Fibroblast of villous mesenchyme (primary cell): ENCODE measurements around the gene MTF1. TPM values are rescaled to one million over a fixed set of nuclear protein-coding genes. Genes with fewer than 3 reads are reported as not detected.
"Not testable (repeated sequence)": the region's sequence is repeated elsewhere in the genome, so short reads cannot be mapped to it uniquely, and the experiment has no call there.

Source experiments
- DNase-seq: peaks from one replicate; pipeline ENCODE4 v3.0.0-alpha.2; 2010; ENCODE audit warnings: low read depth
- H3K4me3 ChIP-seq: 2 replicates; pipeline ENCODE4 v1.5.1; 2011; ENCODE audit warnings: low read depth, mild to moderate bottlenecking, low read length
- total RNA-seq: library from RNA; depleted of rRNA; stranded (reverse); fragments of >200 nt; gene quantifications from 2 replicates; pipeline ENCODE4 v1.2.3, GENCODE V29; 2012
- TF ChIP-seq, protein P1 (sequence below): IDR thresholded peaks from 2 replicates; pipeline ENCODE4 v1.5.1; 2012; ENCODE audit warnings: low read depth, mild to moderate bottlenecking, low read length; ENCODE audit not compliant: insufficient read depth

The MTF1 gene
- total RNA-seq, 1 donor: 5.6 TPM

DNA sequence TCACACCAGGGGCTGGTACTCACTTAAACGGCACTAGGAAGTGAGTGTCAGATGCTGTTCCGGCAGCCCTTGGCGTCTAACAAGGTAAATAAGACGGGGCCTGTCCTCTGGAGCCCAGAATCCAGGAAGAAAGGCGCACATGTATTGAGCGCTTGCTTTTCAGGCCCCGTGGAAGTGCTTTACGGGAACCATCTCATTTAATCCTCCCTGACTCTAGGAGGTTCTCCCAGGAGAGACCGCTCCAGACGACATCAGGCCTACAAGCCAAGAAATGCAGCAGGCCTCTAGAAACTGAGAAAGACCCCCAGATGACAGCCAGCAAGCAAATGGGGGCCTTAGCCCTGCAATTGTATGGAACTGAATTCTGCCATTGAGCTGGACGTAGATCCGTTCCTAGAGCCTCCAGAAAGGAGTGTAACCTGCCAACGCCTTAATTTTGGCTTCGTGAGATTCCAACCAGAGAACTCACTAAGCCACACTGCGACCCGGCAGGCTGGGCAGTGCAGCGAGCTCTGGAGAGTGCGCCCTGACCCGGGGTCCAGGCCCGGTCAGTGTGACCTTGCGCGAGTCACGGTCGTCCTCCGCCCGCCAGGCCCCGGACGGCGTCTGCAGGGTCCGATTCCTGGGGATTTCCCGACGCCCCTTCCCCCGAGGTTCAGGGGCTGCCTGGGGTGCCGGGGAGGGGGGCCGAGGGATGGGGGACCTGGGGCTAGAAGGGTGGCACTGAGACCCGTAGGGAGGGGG lies 66.3 kb downstream of the MTF1 start:
- no peak overlapping the region for H3K4me3 ChIP-seq
- TF ChIP-seq, protein P1, sequence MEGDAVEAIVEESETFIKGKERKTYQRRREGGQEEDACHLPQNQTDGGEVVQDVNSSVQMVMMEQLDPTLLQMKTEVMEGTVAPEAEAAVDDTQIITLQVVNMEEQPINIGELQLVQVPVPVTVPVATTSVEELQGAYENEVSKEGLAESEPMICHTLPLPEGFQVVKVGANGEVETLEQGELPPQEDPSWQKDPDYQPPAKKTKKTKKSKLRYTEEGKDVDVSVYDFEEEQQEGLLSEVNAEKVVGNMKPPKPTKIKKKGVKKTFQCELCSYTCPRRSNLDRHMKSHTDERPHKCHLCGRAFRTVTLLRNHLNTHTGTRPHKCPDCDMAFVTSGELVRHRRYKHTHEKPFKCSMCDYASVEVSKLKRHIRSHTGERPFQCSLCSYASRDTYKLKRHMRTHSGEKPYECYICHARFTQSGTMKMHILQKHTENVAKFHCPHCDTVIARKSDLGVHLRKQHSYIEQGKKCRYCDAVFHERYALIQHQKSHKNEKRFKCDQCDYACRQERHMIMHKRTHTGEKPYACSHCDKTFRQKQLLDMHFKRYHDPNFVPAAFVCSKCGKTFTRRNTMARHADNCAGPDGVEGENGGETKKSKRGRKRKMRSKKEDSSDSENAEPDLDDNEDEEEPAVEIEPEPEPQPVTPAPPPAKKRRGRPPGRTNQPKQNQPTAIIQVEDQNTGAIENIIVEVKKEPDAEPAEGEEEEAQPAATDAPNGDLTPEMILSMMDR: no peak
- no peak for DNase-seq

DNA sequence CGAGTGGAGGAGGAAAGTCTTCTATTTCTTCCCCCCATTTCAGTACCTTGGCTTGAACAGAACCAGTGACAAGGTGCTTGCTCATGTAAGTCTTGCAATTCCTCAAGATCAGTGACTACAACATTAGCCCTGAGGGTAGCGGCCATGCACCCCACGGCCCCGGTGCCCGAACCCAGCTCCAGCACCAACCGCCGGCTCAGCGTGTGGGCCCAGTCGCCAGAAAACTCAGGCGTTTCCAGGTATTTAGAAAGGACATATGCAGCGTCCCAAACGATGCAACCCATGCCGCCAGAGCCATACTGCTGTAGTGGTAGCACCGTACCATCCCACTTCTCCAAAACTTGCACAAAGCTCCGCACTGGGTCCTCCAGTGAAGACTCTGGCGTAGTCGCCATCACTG lies 76.9 kb downstream of the MTF1 start:
- DNase-seq: no peak
- TF ChIP-seq, protein P1: no peak
- H3K4me3 ChIP-seq: no peak overlapping the region

DNA sequence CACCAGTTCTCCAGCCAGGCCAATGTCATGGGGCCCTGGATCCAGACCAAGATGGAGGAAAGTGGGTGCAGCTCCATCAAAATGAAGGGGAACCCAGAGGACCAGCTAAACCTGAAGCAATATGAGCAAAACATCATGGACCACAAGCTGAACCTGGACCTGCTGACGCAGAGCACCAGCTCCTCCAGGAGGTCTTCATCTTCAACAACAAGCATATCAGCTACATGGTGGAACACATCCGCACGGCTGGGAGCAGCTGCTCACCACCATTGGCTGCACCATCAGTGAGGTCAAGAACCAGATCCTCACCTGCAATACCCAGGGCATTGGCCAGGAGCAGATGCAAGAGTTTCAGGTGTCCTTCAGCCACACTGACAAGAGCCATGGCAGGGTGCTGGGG lies 80.7 kb downstream of the MTF1 start:
- DNase-seq: no peak
- H3K4me3 ChIP-seq: no peak overlapping the region
- TF ChIP-seq, protein P1: no peak

DNA sequence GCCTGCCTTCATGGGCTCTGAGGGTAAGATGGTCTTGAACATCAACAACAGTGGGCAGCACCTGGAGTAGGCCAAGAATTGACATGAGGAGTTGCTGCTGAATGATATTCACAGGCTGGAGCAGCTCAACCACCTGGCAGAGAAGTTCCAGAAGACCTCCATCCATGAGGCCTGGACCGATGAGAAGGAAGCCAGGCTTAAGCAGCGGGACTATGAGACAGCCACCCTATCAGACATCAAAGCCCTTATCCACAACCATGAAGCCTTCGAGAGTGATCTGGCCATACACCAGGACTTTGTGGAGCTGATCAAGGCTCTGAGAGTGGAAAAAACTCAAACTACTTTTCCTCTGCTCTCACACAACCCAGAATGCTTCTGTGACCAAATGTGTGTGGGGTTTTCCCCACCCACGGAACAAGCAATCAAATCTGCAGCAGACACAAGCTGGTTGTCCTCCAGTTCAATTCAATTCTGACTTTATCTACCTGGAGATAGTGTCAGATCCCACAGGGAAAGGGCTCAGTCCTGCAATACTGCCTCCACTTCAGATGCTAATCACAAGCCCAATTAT lies 82.4 kb downstream of the MTF1 start:
- TF ChIP-seq, protein P1: no peak
- no peak for DNase-seq
- H3K4me3 ChIP-seq: no peak overlapping the region

DNA sequence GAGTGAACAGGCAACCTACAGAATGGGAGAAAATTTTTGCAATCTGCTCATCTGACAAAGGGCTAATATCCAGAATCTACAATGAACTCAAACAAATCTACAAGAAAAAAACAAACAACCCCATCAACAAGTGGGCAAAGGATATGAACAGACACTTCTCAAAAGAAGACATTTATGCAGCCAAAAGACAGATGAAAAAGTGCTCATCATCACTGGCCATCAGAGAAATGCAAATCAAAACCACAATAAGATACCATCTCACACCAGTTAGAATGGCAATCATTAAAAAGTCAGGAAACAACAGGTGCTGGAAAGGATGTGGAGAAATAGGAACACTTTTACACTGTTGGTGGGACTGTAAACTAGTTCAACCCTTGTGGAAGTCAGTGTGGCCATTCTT lies 88.0 kb downstream of the MTF1 start:
- not testable (repeated sequence) for DNase-seq, H3K4me3 ChIP-seq

DNA sequence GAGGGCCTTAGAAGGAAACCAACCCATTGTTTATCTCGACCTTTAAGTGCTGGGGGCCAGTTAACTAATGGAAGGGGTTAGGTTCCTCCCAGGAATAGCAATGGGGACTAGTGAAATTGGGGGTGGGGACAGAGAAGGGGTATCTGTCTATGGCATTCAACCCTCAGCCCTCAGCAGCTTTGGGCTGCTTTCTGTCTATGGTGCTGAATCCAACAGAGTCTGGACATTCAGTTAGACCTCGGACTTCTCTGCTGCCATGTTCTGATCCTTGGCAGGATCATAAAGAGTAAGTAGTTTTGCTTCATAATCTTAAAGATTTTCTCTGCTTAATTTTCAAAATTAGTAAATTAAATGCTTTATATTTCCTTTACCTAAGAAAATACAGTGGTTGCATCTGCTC lies 91.9 kb downstream of the MTF1 start:
- DNase-seq: no peak
- no peak overlapping the region for H3K4me3 ChIP-seq
- TF ChIP-seq, protein P1: no peak

DNA sequence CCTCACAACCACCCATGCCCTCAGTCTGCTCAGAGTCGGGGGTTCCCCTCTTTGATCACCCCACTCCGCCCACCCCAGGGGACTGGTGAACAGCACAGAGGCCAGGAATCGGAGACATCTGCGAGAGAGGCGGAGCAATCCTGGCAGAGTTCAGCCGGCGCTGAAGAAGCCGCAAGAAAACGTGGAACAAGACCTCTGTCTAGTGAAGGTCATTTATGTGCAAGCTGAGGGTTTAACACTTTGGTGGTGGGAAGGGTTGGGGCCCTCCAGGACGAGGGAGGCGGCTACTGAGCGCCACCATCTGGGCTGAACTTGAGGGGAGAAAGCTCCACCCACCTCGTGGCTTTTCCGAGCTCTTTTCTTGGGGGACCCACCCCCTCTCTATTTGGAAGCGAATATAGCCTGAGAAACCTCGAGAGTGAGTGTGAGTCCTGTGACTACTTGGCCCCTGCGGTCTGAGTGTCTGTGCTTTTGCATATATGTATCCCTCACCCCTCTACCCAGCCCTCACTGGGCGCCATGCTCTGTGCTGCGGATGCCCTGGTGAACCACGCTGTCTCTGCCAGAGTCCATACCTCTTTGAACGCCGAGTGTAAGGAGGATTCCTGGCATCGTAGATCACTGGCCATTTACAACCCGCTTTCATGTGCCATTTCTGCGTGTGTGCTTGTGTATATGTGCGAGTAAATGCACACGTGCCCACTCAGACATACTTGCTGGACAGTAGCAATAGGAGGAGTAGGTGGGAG lies 93.3 kb downstream of the MTF1 start:
- no peak for DNase-seq
- TF ChIP-seq, protein P1: no peak
- no peak overlapping the region for H3K4me3 ChIP-seq
